GM19397 (cell line): ENCODE results near the gene ANKRD36.
A peak's percentile ranks its signal among the peaks of the same experiment; 100 is the strongest.
"Not testable (repeated sequence)": the region's sequence is repeated elsewhere in the genome, so short reads cannot be mapped to it uniquely, and the experiment has no call there.

Experiments used
- ATAC-seq: cut with Tn5 transposase; IDR thresholded peaks from one replicate; pipeline ENCODE4 v1.9.1; 2021; ENCODE audit warnings: mild to moderate bottlenecking, moderate library complexity; ENCODE audit not compliant: unreplicated experiment

Gene ANKRD36

DNA sequence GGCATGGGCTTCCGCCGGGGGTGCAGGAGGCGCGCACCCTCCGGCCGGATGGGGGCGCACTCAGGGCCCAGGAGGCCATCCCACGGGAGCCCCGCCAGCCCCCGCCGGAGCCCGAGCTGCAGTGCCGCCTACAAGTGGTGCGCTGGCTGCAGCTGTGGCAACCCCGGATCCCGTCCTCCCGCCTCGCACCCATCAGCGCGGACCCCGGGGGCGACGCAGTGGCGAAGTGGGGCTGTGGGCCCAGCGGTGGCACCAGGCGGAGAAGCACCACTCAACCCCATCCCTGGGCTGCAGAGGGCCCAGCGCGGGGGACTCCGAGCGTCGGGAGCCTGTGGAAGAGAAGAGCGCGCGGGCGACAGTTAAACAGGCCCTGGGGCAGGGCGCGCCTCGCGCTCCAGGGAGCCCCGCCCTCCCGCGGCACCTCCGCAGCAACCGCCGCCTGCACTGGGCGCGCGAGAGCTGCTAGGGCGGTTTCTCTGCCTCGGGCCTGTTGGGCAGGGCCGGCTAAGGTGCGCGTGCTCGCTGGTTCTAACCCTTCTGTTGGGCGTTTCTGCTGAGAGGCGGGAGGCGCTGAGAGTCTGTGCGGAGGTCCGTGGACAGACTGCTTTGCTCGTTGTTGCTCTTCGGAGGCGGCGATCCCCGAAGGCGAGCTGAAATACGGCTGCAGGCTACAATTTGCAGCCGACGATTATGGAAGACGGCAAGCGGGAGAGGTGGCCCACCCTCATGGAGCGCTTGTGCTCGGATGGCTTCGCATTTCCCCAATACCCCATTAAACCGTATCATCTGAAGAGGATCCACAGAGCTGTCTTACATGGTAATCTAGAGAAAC, at the start of gene ANKRD36:
TSS of gene ANKRD36 (plus strand) at position 104 of the 832 bp plus-strand sequence. CDS start at position 691, 587 bp downstream.
- ATAC-seq: peak; percentile 97

DNA sequence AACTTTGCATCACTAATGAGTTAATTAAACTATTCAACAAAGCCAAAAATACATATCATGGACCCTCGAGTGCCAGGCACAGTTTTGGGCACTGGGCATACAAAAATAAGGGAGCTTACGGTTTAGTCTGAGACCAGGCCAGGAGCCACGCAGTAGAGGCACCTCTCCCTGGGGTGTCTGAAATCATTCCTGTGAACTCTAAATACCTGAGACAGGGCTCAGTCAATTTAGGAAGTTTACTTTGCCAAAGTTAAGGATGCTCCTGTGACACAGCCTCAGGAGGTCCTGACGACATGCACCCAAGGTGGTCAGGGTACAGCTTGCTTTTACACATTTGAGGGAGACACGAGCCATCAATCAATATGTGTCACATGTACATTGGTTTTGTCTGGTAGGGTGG, 46.9 kb upstream of the ANKRD36 start:
- not testable (repeated sequence) for ATAC-seq

GRCh38 chr2:97067279-97068004, 45.5 kb upstream of the ANKRD36 start:
- ATAC-seq: no peak

DNA sequence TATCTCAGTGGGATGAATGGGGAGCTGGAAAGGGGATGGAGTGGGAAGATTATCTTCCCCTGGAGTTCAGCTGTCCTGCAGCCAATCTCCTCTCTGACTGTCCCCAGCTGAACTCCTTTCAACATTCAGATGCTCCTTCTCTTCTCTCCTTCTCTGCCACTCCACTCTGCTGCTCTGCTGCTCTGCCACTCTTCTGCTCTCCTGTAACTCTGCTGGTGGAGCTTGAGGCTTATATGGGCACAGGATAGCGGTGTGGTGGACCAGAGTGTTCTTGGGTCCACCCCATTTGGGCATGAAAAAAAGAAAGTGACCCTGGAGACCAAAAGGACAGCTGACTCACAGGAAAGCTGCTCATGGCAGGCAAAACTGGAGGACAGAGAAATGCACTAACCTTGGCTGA, 44.9 kb upstream of the ANKRD36 start:
- no peak for ATAC-seq

- ATAC-seq: not testable (repeated sequence)
These were observed 44.2 kb upstream of the ANKRD36 start for GRCh38 chr2:97068722-97069121.

DNA sequence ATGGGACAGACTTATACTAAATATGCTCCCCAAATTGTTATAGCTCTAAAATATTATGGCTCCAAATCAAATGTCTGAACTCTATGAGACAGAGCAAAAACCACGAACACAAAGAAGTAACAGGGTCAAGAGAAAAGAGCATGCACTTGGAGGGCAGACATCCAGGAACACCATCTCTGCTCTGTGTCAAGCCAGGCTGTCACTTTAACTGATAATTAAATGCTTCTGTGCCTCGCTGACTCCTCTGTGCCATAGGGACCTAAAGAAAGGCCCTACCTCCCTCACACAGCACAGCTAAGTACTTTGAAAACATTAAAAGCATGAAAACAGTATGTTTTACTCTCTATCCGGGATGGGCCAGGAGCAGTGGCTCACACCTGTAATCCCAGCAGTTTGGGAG, 42.0 kb upstream of the ANKRD36 start:
- ATAC-seq: not testable (repeated sequence)

DNA sequence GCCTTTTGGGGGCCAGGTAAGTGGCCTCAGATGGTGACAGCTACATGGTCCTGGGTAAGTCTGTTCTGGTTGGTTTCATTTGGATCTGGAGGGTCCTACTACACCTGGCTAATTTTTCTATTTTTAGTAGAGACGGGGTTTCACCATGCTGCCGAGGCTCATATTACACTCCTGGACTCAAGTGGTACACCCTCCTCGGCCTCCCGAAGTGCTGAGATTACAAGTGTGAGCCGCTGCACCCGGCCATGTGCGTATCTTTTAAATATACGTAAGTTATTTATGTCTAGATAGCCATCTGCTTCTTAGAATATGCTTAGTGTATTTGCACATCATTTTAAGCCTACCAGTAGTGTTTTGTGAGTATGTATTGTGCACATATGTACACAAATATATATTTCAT, 35.7 kb upstream of the ANKRD36 start:
- not testable (repeated sequence) for ATAC-seq

DNA sequence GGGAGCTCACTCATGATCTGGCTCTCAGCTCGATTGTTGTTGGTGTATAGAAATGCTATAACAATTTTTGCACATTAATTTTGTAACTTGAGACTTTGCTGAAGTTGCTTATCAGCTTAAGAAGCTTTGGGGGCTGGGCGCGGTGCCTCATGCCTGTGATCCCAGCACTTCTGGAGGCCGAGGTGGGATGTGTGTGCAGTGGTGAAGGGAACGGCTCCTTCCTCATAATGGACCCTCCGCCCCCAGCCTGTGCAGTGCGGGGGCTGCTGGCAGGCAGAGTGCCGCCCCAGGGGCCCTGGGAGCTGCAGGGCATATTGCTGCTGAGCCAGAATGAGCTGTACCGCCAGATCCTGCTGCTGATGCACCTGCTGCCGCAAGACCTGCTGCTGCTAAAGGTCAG, 32.1 kb upstream of the ANKRD36 start:
- not testable (repeated sequence) for ATAC-seq

DNA sequence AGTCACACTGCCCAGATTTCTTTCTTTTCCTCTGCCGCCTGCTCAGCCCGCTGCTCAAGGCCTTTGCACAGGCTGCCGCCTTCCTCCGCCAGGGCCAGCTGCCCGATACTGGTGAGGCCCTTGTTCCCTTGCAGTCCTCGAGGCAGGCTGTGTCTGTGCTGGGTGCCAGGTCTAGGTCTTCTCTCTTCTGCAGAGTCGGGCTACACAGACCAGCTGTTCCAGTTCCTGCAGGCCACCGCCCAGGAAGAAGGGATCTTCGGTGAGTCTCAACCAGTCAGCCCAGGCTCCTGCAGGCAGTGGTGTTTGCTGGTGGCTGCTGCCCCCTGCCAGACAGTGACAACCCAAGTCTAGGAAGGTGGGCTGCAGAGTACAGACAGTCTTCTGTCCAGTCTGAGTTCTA, 30.7 kb upstream of the ANKRD36 start:
- not testable (repeated sequence) for ATAC-seq

GRCh38 chr2:97083516-97083915, 29.4 kb upstream of the ANKRD36 start:
- not testable (repeated sequence) for ATAC-seq

- not testable (repeated sequence) for ATAC-seq
These were observed 27.9 kb upstream of the ANKRD36 start for GRCh38 chr2:97085093-97085492.

- not testable (repeated sequence) for ATAC-seq
These were observed 24.2 kb upstream of the ANKRD36 start for GRCh38 chr2:97088706-97089105.

DNA sequence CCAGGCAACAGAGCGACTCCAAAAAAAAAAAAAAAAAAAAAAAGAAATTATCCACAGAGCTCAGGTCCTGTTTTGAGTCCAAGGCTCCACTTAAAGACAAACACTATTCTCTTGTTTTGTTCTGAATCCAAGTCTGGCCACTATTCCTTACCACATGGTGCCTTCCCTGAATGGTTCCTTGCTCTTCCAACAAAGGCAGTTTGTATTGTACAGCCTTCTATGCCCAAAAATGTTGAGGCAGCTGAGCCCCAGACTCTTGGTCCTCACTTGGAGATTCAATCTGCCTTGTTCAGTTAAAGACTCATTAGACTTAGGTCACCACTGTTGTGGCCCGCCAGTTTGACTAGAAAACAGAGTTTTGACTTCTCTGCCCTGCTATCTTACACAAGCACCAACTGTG, 20.0 kb upstream of the ANKRD36 start:
- not testable (repeated sequence) for ATAC-seq

- not testable (repeated sequence) for ATAC-seq
These were observed 18.8 kb upstream of the ANKRD36 start for GRCh38 chr2:97093983-97094771.

GRCh38 chr2:97094772-97095611, 18.0 kb upstream of the ANKRD36 start, which contains the start of gene FAHD2B:
Gene FAHD2B, minus strand, starts transcription at chr2:97094882. Its CDS starts 3,176 bp downstream, at chr2:97091706.
- ATAC-seq: peak; percentile 89

DNA sequence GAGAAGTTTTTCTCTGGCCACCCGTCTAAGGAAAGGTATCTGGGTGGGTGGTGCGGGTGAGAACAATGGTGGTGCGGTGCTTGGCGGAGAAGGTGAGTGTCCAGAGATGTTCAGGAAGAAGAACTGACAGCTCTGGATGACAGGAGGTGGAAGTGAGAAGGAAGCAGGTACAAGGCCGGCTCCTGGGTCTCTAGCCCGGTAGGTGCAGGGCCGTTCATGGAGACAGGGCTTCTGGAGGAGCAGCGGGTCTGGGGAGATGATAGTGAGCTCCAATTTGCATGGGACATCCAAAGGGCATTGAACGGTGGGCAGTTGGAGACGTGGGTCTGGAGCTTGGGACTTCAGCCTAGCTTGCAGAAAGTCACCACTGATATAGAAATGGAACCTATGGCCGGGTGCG, 17.3 kb upstream of the ANKRD36 start:
- ATAC-seq: no peak

DNA sequence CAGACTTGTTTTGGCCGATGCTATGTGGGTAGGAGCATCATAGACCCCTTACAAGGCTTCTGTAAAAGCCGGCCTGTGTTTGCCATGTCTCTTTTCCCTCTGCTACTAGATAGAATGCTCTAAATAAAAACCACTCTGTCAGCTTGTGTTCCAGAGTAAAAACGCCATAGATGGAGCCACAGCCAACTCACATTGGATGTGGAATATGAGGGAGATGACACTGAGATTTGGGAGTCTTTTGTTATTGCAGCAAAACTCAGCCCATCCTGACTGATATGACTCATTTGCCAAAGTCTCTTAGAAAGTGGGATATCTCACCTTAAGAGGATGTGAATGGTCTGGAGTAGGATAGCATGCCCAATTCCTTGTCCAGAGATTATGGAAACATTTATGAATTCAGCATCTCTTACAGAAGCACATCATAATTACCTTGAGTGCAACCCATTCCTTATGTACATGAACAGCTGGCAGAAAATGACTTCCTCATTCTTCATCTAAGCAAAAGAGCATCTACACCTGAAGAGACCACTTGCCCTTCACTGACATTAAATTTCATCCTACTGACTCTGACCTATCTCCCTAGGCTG, 14.1 kb upstream of the ANKRD36 start:
- ATAC-seq: not testable (repeated sequence)

- ATAC-seq: not testable (repeated sequence)
These were observed 6.1 kb upstream of the ANKRD36 start for GRCh38 chr2:97106878-97107277.

GRCh38 chr2:97111246-97111645, 1.7 kb upstream of the ANKRD36 start:
- ATAC-seq: not testable (repeated sequence)
